ENCODE data around the gene MMS22L. TPM values are rescaled to one million over a fixed set of nuclear protein-coding genes. Genes with fewer than 3 reads are reported as not detected.

Gene MMS22L
- 9.9 to 15.1 TPM (median 13.0 TPM) in 5 replicates for total RNA-seq (2022; extraction: Qiagen RNA extraction)

GRCh38 chr6:97282726-97283617, at the start of gene MMS22L:
Gene MMS22L, minus strand, starts transcription at chr6:97283216. Its CDS starts 739 bp downstream, at chr6:97282477.

Measured in A549 treated with dexamethasone at 1 μM for 4 hours (cell line).